Fibroblast of villous mesenchyme (primary cell): Measurements from ENCODE around the gene TRIM24. TPM values are rescaled to one million over a fixed set of nuclear protein-coding genes. Genes with fewer than 3 reads are reported as not detected.

ENCODE experiments used
- DNase-seq: peaks from one replicate; pipeline ENCODE4 v3.0.0-alpha.2; 2010; ENCODE audit warnings: low read depth
- H3K4me3 ChIP-seq: 2 replicates; pipeline ENCODE4 v1.5.1; 2011; ENCODE audit warnings: low read depth, mild to moderate bottlenecking, low read length
- CTCF ChIP-seq: IDR thresholded peaks from 2 replicates; pipeline ENCODE4 v1.5.1; 2012; ENCODE audit warnings: low read depth, mild to moderate bottlenecking, low read length; ENCODE audit not compliant: insufficient read depth
- total RNA-seq: library from RNA; depleted of rRNA; stranded (reverse); fragments of >200 nt; gene quantifications from 2 replicates; pipeline ENCODE4 v1.2.3, GENCODE V29; 2012

The TRIM24 gene
- total RNA-seq, 1 donor = 10.4 TPM

GRCh38 chr7:138570715-138571114 is 110.7 kb downstream of the TRIM24 start:
- no peak overlapping the region for H3K4me3 ChIP-seq
- TF ChIP-seq CTCF = no peak
- DNase-seq = no peak

DNA sequence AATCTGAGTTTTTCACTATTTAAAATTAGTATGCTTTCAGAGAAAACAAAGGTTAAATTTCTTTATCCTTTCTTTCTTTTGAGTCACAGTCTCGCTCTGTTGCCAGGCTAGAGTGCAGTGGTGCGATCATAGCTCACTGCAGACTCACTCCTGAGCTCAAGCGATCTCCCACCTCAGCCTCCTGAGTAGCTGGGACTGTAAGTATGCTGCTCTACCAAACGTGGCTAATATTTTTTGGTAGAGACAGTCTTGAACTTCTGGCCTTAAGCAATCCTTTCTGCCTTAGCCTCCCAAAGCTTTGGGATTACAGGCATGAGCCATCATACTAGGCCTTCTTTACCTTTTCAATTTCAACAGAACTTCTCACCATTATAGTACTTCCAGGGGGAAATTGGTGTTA is 113.7 kb downstream of the TRIM24 start:
- no peak for DNase-seq
- TF ChIP-seq CTCF = no peak
- H3K4me3 ChIP-seq = no peak overlapping the region

- H3K4me3 ChIP-seq = no peak overlapping the region
- DNase-seq = peak; percentile 7
- no peak for TF ChIP-seq CTCF
These were observed 115.9 kb downstream of the TRIM24 start for GRCh38 chr7:138575897-138576428.

GRCh38 chr7:138579136-138579535 is 119.1 kb downstream of the TRIM24 start:
- no peak for TF ChIP-seq CTCF
- H3K4me3 ChIP-seq = no peak overlapping the region

DNA sequence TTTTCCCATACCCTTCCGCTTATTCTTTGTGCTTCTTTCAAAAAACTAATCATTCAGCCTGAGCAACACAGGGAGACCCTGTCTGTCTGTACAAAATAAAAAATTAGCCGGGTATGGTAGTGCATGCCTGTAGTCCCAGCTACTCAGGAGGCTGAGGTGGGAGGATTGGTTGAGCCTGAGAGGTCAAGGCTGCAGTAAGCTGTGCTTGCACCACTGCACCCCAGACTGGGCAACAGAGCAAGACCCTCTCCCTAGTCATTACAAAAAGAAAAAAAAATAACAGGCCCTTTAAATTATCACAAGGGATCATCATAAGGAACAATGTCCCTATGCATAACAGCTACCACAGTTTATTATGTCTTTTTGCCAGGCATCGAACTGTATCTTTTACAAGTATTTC is 119.6 kb downstream of the TRIM24 start:
- no peak overlapping the region for H3K4me3 ChIP-seq
- DNase-seq = no peak
- no peak for TF ChIP-seq CTCF

More at GRCh38 chr7:138579136-138579535, 119.1 kb downstream of the TRIM24 start:
- DNase-seq = no peak

GRCh38 chr7:138581065-138581464 is 121.0 kb downstream of the TRIM24 start:
- TF ChIP-seq CTCF = no peak
- no peak for DNase-seq
- H3K4me3 ChIP-seq = no peak overlapping the region

DNA sequence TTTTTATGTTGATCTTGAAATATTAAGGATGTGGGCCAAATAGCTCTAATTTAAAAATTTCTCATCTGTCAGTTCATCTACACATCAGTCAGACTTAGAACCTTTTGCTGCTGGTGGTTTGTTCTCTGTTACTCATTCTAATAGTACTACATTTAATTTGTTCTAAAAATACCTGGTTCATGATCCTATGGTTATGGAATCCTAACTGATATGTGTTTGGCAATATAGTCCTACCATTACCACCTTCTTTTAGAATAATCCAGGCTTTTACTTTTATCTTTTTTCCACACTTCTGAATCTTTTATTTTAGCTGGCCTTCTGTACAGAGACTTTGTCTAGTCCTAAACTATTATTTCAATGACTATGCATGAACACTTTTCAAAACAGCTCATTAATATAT is 124.2 kb downstream of the TRIM24 start:
- DNase-seq = no peak
- TF ChIP-seq CTCF = no peak
- no peak overlapping the region for H3K4me3 ChIP-seq
